ENCODE data around the gene RNF141. TPM values are rescaled to one million over a fixed set of nuclear protein-coding genes. Genes with fewer than 3 reads are reported as not detected.

Gene RNF141
- total RNA-seq, 1 donor from 2014 or later = 32.0 TPM

DNA sequence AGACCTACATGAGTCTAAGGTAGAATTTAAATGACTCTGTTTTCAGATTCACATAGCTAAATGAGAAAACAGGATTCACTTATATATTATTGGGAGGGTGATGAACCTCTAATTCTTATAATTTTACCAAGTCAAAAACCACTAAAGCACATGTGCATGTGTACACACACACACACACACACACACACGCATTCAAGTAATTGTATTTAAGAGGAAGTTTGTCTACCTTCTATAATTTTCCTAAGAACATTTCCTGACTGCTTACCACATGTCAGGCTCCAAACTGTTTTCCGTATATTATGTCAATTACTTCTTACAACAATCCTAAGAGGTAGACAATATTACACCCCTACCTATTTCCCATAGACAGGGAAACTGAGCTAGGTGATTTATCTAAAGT is 6.7 kb downstream of the RNF141 start:
- H3K27me3 Mint-ChIP-seq = no peaks in the 10 kb centered on the region
- DNase-seq (ENCODE audit: low spot score, unreplicated experiment) = no peak
- no peak overlapping the region for H3K4me3 Mint-ChIP-seq (ENCODE audit: low read depth)
- no peaks in the 10 kb centered on the region for H3K9me3 Mint-ChIP-seq (ENCODE audit: low read depth)
- H3K27ac Mint-ChIP-seq = no peak overlapping the region
- TF ChIP-seq, protein P1, sequence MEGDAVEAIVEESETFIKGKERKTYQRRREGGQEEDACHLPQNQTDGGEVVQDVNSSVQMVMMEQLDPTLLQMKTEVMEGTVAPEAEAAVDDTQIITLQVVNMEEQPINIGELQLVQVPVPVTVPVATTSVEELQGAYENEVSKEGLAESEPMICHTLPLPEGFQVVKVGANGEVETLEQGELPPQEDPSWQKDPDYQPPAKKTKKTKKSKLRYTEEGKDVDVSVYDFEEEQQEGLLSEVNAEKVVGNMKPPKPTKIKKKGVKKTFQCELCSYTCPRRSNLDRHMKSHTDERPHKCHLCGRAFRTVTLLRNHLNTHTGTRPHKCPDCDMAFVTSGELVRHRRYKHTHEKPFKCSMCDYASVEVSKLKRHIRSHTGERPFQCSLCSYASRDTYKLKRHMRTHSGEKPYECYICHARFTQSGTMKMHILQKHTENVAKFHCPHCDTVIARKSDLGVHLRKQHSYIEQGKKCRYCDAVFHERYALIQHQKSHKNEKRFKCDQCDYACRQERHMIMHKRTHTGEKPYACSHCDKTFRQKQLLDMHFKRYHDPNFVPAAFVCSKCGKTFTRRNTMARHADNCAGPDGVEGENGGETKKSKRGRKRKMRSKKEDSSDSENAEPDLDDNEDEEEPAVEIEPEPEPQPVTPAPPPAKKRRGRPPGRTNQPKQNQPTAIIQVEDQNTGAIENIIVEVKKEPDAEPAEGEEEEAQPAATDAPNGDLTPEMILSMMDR (IDR thresholded peaks at IDR 0.05; ENCODE audit: unreplicated experiment) = no peak
- peaks cover 2% of the 10 kb centered on the region for H3K4me1 Mint-ChIP-seq (ENCODE audit: low read depth)
- H3K36me3 Mint-ChIP-seq (ENCODE audit: insufficient read depth) = peaks cover 2% of the 10 kb centered on the region

DNA sequence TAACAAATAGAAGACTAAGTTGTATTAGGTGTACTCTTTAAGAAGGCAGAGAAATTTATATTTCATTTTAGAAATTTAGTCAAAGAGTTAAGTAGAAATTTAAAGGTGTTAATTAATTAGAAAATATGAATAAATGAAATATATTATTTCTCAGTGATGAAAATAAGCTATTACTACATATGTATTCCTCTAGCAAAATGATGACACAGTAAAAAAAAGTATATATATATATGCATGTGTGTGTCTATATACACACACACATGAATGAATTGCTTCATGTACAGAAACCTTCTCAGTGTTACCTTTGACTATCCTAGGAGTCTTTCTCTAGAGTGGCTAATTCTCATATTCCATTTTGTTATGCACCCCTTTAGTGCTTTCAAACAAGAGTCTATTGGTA is 7.7 kb downstream of the RNF141 start:
- H3K27ac Mint-ChIP-seq = no peak overlapping the region
- no peaks in the 10 kb centered on the region for H3K27me3 Mint-ChIP-seq
- H3K9me3 Mint-ChIP-seq (ENCODE audit: low read depth) = no peaks in the 10 kb centered on the region
- peaks cover 5% of the 10 kb centered on the region for H3K36me3 Mint-ChIP-seq (ENCODE audit: insufficient read depth)
- TF ChIP-seq, protein P1 (IDR thresholded peaks at IDR 0.05; ENCODE audit: unreplicated experiment) = no peak
- H3K4me1 Mint-ChIP-seq (ENCODE audit: low read depth) = peaks cover 3% of the 10 kb centered on the region
- no peak overlapping the region for H3K4me3 Mint-ChIP-seq (ENCODE audit: low read depth)
- no peak for DNase-seq (ENCODE audit: low spot score, unreplicated experiment)

DNA sequence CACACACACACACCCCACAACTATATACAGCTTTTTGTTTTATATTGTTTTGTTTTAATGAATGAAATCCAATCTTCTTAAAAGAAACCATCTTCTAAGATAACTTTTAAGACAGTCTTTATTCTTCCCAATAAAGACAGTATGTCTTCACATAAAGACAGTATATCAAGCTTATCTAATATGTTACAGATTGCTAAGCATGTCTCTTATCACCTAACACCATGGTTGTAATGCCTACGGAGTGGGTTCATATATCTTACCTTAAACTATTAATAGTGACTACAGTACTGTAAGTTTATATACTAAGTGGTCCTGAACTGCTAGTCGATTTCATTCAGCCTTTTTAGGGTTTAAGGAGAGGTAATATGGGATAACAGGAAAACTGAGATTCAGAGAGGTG is 8.5 kb downstream of the RNF141 start:
- H3K27ac Mint-ChIP-seq = no peak overlapping the region
- H3K9me3 Mint-ChIP-seq (ENCODE audit: low read depth) = no peaks in the 10 kb centered on the region
- H3K4me3 Mint-ChIP-seq (ENCODE audit: low read depth) = no peak overlapping the region
- peaks cover 5% of the 10 kb centered on the region for H3K36me3 Mint-ChIP-seq (ENCODE audit: insufficient read depth)
- peaks cover 4% of the 10 kb centered on the region for H3K4me1 Mint-ChIP-seq (ENCODE audit: low read depth)
- DNase-seq (ENCODE audit: low spot score, unreplicated experiment) = no peak
- H3K27me3 Mint-ChIP-seq = no peaks in the 10 kb centered on the region
- TF ChIP-seq, protein P1 (IDR thresholded peaks at IDR 0.05; ENCODE audit: unreplicated experiment) = no peak

DNA sequence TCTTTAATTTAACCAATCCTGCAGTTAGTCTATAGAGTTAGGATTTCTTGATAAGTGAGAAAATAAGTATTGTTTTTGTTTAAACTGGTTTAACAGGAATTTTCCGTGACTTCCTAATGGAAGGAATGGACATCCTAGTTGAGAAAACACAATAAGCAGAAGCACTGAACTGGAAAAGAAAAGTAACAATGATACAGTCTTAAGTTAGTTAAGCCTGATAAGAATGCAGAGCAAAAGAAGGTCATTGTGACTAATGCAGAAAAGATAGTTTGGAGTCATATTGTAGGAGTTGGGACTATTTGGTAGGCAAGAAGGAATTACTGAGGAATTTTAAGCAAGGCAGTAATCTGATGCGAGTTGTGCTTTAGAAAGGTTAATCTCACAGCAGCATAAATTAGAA is 11.7 kb downstream of the RNF141 start:
- DNase-seq (ENCODE audit: low spot score, unreplicated experiment) = no peak
- no peak overlapping the region for H3K4me3 Mint-ChIP-seq (ENCODE audit: low read depth)
- TF ChIP-seq, protein P1 (IDR thresholded peaks at IDR 0.05; ENCODE audit: unreplicated experiment) = no peak
- peaks cover 4% of the 10 kb centered on the region for H3K4me1 Mint-ChIP-seq (ENCODE audit: low read depth)
- H3K9me3 Mint-ChIP-seq (ENCODE audit: low read depth) = no peaks in the 10 kb centered on the region
- H3K27ac Mint-ChIP-seq = no peak overlapping the region
- H3K27me3 Mint-ChIP-seq = no peaks in the 10 kb centered on the region
- peaks cover 6% of the 10 kb centered on the region for H3K36me3 Mint-ChIP-seq (ENCODE audit: insufficient read depth)

DNA sequence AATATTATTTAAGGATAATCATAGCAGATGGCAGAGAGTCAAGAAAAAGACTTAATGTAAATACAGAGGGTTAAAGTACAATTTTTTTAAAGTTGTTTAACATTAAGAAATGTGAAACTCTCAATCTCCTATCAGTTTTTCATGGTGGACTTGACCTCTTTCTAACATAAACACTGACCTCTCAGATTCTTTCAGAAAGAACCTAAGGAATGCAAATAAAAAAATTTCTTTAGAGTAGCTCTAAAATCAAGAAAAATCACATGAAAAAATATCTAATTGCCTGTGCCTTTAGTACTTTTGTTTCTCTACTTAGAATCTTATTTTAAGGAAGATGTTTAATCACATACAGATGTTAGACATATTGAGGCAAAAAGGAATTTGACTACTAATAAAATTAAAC is 12.9 kb downstream of the RNF141 start:
- TF ChIP-seq, protein P1 (IDR thresholded peaks at IDR 0.05; ENCODE audit: unreplicated experiment) = no peak
- Mint-ChIP-seq H3K4me1 (ENCODE audit: low read depth) (peaks cover 4% of the 10 kb centered on the region), H3K9me3 (ENCODE audit: low read depth) (no peaks in the 10 kb centered on the region), H3K27ac (no peak overlapping the region), H3K4me3 (ENCODE audit: low read depth) (no peak overlapping the region), H3K36me3 (ENCODE audit: insufficient read depth) (peaks cover 6% of the 10 kb centered on the region), H3K27me3 (no peaks in the 10 kb centered on the region)
- no peak for DNase-seq (ENCODE audit: low spot score, unreplicated experiment)

All from progenitor cell of endocrine pancreas (in vitro differentiated cells).